Dedifferentiated amniotic fluid mesenchymal stem cell (primary cell): ENCODE results near the gene COL6A1.
"Not testable (repeated sequence)": the region's sequence is repeated elsewhere in the genome, so short reads cannot be mapped to it uniquely, and the experiment has no call there.

Source experiments
- DNase-seq: peaks from one replicate; pipeline ENCODE4 v3.0.0-alpha.2; 2016; ENCODE audit errors: extremely low spot score

The COL6A1 gene

GRCh38 chr21:45966791-45967394 lies 14.7 kb upstream of the COL6A1 start:
- DNase-seq = no peak

- no peak for DNase-seq
Measured at GRCh38 chr21:45969921-45970673, 11.5 kb upstream of the COL6A1 start.

GRCh38 chr21:45970674-45971615 lies 10.6 kb upstream of the COL6A1 start:
- peak; percentile 42 for DNase-seq

DNA sequence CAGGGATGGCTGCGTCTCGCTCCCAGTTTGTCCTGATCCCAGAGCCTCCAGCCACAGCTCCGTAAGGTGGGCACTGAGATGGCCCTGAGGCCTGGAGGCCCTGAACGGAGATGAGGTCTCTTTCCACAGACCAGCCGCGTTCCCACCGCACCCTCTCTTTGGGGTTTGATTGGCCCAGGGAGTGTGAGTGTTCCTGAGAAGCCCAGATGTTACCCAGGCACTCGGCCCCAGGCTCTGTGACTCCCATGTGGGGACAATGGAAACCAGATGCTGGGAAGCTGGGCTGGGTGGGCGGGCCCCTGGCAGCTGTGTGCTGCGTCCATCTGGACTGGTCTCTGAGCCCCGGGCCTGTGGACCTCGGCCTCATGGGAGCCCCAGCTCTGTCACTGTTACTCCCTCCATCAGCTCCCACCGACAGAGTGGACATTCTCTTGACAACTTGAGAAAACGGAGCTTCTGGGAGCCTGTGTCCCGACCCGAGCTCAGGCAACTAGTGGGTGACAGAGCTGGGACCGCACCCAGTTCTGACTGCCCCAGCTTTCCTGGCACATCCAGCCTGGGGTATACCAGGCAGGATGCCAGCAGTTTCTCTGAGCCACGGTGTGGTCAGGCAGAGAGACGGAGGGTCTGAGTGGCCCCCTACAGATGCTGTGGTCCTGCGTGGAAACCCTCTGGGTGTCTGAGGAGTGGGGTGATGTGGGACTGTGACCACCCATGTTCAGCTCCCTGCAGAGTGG lies 9.8 kb upstream of the COL6A1 start:
- DNase-seq = peak; percentile 87

GRCh38 chr21:45972353-45972715 lies 9.2 kb upstream of the COL6A1 start:
- DNase-seq = no peak

GRCh38 chr21:45972716-45973474 lies 8.7 kb upstream of the COL6A1 start:
- peak; percentile 88 for DNase-seq

DNA sequence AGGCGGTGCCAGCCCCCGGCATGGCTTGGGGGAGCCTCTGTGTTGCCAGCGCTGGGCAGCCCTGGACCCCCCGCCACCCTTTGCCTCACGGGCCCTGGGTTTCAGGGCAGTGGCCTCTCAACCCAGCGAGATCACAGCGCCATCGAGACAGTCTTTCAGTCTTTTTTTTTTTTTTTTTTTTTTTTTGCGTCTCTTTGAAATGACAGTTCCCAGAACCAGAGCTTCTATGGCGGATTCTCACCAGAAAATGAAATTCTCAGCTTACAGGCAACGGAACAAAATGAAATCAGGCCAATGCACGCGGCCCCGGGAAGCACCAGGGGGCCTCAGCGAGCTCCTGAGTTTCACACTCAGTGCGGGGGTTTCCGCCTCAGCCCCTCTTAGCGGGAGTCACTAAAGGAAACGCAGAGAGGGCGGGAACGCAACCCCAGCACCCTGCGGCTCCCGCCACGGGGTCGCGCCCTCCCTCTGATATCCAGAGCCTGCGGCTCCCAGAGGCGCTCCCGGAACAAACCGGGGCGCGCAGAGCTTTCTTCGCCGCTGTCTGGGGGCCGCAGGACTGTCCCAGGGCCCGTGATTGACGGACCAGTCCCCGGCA lies 8.0 kb upstream of the COL6A1 start:
- DNase-seq = peak; percentile 85

DNA sequence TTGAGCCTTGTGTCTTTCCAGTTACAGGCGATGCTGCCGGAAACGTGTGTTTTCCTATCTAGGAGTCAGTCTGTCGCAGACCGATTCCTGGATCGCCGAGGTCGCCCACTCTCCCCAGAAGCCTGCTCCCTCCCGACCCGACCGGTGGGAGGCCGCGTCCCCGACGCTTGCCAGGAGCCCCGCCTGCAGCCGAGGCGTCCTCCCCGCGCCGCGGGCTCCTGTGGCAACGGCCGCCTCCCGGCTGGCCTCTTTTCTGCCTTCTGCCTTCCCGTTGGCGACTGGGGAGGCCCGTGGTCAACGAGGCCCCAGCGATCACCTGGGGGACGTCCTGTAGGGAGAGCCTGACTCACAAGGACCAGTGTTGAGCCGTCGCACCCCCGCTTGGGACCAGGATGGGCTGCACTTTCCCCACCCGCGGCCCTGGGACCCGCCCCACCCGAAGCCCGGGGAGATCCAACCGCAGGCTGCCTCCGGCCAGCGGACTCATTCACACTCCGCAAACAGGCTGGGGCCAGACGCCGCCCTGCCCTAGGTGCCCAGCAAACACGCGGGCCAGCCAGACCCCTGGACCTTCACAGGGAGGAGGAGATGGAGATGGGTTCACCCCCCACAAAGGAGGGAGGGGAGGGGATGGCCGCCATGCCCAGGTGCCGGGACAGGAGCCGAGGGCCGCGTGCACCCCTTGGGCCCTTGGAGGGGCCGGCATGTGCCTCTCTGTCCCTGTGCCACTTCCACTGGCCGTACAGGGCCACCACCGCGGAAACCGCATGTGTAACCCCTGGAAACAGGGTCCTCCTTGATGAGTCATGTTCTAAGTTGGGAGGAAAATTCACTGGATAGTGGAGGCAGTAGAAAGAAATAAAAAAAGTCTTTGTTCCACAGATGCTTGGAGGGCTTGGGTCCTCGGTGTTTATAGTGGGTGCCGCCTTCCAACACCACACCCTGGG lies 7.2 kb upstream of the COL6A1 start:
- peak; percentile 53 for DNase-seq

DNA sequence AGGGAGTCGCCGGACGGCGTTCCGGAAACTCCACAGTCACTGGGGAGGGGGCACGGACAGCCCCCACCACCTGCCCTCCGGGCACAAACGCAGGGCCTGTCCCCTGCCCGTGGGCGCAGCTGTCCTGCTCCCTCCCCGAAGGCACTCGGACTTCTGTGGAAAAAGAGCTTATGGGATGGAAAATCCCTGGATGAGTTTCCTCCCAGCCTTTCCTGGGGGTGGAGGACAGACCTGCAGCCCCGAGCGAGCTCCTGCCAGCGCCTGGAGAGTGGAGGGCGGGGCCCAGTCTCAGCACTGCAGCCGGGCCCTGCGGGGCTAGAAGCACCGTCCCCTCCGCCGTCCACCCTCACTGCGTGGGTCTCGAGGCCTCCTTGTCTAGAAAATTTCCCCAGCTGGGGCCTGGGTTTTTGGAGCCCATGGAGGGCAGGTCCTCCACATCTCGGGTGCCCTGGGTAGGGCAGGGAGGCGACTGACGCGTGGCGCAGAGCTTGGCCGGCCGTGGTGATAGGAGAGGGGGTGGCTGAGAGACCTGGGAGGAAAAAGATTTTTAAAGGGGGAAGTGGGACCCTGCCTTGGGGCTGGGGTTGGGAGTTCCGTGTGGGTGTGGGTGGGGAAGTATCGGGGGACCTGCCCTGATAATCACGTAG lies 6.4 kb upstream of the COL6A1 start:
- no peak for DNase-seq

- DNase-seq = not testable (repeated sequence)
Measured at GRCh38 chr21:45975667-45976409, 5.7 kb upstream of the COL6A1 start.

- no peak for DNase-seq
Measured at GRCh38 chr21:45976701-45977311, 4.8 kb upstream of the COL6A1 start.

DNA sequence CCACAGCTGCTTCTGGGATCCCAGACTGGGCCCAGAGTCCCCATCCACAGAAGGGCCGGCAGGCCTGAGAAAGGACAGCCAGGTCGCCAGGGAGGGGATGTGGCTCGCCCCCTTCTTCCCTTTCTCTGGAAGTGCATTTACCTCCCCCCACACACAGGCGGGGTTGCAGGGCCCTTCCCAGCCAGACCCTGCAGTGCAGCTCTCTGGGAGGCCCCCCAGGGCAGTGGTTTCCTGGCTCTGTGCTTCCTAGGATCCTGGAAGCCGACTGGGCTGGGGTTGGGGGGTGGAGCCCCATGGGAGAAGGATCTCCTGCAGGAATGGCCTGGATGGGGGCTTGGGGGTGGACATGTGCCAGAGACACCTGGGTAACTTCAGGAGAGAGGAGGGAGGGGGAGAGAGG lies 4.2 kb upstream of the COL6A1 start:
- DNase-seq = no peak

GRCh38 chr21:45979141-45979631 lies 2.4 kb upstream of the COL6A1 start:
- no peak for DNase-seq

DNA sequence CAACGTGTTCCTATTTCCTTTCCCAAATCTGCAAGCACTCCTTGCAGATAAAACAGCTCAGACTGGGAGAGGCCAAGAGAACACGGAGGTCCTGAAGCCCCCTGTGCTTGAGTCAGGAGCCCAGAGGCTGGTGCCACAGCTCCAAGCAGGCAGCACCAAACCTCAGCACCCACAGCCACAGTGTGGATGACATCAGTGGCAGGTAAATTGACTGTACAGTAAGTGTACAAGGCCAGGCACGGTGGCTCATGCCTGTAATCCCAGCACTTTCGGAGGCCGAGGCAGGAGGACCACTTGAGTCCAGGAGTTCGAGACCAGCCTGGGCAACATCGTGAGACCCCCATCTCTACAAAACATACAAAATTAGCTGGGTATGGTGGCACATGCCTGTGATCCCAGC lies 1.9 kb upstream of the COL6A1 start:
- no peak for DNase-seq

DNA sequence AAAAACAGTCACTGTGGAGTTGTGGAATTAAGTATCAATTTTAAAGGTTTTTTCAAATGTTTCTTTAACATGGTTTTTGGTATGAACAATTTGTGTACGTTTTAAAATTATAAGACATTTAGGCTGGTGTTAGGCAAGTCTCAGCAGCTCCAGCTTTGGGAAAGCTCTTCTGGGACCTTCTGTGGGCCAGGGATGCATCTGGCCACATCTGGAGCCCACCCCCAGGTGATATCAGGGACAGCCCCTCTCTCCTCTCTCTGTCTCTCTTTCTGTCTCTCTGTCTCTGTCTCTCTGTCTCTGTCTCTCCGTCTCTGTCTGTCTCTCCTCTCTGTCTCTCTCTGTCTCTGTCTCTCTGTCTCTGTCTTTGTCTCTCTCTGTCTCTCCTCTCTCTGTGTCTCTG lies 1.3 kb upstream of the COL6A1 start:
- DNase-seq = no peak

DNA sequence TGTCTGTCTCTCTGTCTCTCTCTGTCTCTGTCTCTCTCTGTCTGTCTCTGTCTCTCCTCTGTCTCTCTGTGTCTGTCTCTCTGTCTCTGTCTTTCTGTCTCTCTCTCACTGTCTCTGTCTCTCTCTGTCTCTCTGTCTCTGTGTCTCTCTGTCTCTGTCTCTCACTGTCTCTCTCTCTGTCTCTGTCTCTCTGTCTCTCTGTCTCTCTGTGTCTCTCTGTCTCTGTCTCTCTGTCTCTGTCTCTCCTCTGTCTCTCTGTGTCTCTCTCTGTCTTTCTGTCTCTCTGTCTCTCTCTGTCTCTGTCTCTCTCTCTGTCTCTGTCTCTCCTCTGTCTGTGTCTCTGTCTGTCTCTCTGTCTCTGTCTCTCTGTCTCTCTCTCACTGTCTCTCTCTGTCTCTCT lies 873 bp upstream of the COL6A1 start:
- no peak for DNase-seq

DNA sequence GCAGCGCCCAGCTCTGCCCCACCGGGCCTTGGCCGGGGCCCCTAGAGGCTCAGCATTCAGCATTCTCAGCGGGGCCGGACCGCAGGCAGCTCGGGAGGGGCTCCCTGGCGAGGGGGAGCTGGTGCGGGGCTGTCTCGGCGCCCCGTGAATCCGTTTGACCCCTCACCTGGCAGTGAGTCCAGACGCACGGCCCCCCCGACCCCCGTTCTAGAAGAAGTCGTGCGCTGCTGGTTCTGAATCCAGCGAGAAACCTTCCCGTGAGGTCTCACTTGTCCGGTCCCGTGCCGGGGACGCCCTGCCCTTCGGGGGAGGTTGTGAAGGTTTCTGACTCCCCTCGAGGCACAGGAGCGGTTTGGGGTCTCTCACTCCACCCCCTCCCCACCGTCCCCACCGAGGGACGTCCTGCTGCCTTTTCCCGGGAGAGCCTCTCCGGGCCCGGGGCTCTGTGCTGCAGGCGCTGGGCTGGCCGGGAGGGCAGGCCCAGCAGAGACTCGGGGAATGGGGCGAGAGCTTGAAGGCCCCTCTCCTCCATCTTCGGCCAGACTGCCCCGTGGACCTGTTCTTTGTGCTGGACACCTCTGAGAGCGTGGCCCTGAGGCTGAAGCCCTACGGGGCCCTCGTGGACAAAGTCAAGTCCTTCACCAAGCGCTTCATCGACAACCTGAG lies 655 bp downstream of the COL6A1 start:
- DNase-seq = no peak
